Measurements from ENCODE around the gene HMCN1. TPM values are rescaled to one million over a fixed set of nuclear protein-coding genes. Genes with fewer than 3 reads are reported as not detected.

Gene HMCN1
- total and polyA plus RNA-seq, 2 donors (not counting 1 experiment from before 2014, with no cell fraction given), result 6.8 to 21.0 TPM

DNA sequence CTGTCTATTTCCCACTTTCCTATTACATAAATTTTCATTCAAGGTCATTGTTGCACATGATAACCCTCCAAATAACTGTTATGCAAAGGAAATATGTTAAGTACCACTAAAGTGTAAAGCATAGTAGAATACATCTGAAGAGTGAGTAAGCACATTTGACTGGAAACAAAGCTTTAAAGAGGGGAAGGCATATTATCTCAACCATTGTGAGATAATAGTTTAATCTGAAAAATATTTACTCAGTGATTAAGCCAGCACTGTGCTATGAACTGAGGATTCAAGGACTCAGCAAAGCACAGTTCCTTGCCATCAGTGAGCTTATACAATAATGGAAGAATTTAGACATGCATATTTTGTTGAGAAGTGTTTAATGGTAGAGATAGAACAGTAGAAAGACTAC is 127.4 kb downstream of the HMCN1 start:
- TF ChIP-seq EZH2 (IDR thresholded peaks at IDR 0.05; ENCODE audit: low read length, missing control alignments), result no peak
- TF ChIP-seq, protein P1, sequence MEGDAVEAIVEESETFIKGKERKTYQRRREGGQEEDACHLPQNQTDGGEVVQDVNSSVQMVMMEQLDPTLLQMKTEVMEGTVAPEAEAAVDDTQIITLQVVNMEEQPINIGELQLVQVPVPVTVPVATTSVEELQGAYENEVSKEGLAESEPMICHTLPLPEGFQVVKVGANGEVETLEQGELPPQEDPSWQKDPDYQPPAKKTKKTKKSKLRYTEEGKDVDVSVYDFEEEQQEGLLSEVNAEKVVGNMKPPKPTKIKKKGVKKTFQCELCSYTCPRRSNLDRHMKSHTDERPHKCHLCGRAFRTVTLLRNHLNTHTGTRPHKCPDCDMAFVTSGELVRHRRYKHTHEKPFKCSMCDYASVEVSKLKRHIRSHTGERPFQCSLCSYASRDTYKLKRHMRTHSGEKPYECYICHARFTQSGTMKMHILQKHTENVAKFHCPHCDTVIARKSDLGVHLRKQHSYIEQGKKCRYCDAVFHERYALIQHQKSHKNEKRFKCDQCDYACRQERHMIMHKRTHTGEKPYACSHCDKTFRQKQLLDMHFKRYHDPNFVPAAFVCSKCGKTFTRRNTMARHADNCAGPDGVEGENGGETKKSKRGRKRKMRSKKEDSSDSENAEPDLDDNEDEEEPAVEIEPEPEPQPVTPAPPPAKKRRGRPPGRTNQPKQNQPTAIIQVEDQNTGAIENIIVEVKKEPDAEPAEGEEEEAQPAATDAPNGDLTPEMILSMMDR (conservative IDR thresholded peaks at IDR 0.05 in 1 of 2, IDR thresholded peaks at IDR 0.05 in 1 of 2; ENCODE audit: low read depth in 1 of 2, low read length in 2 of 2), result no peak
- no peak overlapping the region for H3K27ac ChIP-seq (ENCODE audit: insufficient read depth, low read length)
- DNase-seq (ENCODE audit: low read depth in 2 of 2), result peak in 1 of 2 donors; percentile 85

DNA sequence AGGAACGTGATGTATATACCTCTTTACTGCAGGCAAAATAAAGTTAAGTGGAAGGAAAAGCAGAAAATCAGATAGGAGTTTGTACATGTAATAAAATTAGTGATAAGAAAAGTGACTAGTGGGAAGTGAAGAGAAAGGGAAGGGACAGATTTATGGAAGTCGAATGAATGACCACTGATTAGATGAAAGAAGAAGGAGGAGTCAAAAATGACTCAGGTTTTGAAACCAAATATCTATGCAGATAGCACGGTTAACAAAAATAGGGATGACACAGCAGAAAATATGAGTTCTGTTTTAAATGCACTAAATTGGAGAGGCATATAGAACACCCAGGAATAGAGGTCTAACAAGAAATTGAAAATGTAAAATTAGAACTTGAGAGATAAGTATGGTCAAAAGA is 128.0 kb downstream of the HMCN1 start:
- TF ChIP-seq EZH2 (IDR thresholded peaks at IDR 0.05; ENCODE audit: low read length, missing control alignments), result no peak
- TF ChIP-seq, protein P1 (conservative IDR thresholded peaks at IDR 0.05 in 1 of 2, IDR thresholded peaks at IDR 0.05 in 1 of 2; ENCODE audit: low read depth in 1 of 2, low read length in 2 of 2), result no peak
- H3K4me1 ChIP-seq (ENCODE audit: control insufficient read depth, extremely low read depth, insufficient read depth, low read length), result no peaks in the 10 kb centered on the region
- H3K27ac ChIP-seq (ENCODE audit: insufficient read depth, low read length), result no peak overlapping the region
- peak; percentile 27 to 61 for DNase-seq (ENCODE audit: low read depth in 2 of 2)
- H3K4me2 ChIP-seq (ENCODE audit: extremely low read depth, insufficient read depth, low read length), result no peak overlapping the region
- no peak overlapping the region for H3K9ac ChIP-seq (ENCODE audit: insufficient read depth, low read length)
- H3K27me3 ChIP-seq (ENCODE audit: control insufficient read depth, insufficient read depth, low read length), result no peaks in the 10 kb centered on the region
- H3K79me2 ChIP-seq (ENCODE audit: control insufficient read depth, insufficient read depth, low read length), result no peaks in the 10 kb centered on the region
- no peaks in the 10 kb centered on the region for H4K20me1 ChIP-seq (ENCODE audit: control insufficient read depth, extremely low read depth, insufficient read depth, low read length)
- no peak overlapping the region for H3K4me3 ChIP-seq (replicated peaks in 1 of 4; ENCODE audit: control extremely low read depth in 1 of 4, insufficient read depth in 1 of 4, low read depth in 3 of 4, low read length in 4 of 4)
- no peaks in the 10 kb centered on the region for H3K9me3 ChIP-seq (ENCODE audit: control insufficient read depth, insufficient read depth, low read depth, low read length)
- H2AFZ ChIP-seq (ENCODE audit: low read length), result no peak overlapping the region
- H3K36me3 ChIP-seq (ENCODE audit: control insufficient read depth, insufficient read depth, low read length), result no peaks in the 10 kb centered on the region

More for the DNA sequence above, 127.4 kb downstream of the HMCN1 start:
- no peaks in the 10 kb centered on the region for H4K20me1 ChIP-seq (ENCODE audit: control insufficient read depth, extremely low read depth, insufficient read depth, low read length)
- H2AFZ ChIP-seq (ENCODE audit: low read length), result no peak overlapping the region
- H3K27me3 ChIP-seq (ENCODE audit: control insufficient read depth, insufficient read depth, low read length), result no peaks in the 10 kb centered on the region
- no peak overlapping the region for H3K4me3 ChIP-seq (replicated peaks in 1 of 4; ENCODE audit: control extremely low read depth in 1 of 4, insufficient read depth in 1 of 4, low read depth in 3 of 4, low read length in 4 of 4)
- H3K36me3 ChIP-seq (ENCODE audit: control insufficient read depth, insufficient read depth, low read length), result no peaks in the 10 kb centered on the region
- H3K9me3 ChIP-seq (ENCODE audit: control insufficient read depth, insufficient read depth, low read depth, low read length), result no peaks in the 10 kb centered on the region
- H3K79me2 ChIP-seq (ENCODE audit: control insufficient read depth, insufficient read depth, low read length), result no peaks in the 10 kb centered on the region
- no peak overlapping the region for H3K4me2 ChIP-seq (ENCODE audit: extremely low read depth, insufficient read depth, low read length)
- no peaks in the 10 kb centered on the region for H3K4me1 ChIP-seq (ENCODE audit: control insufficient read depth, extremely low read depth, insufficient read depth, low read length)
- H3K9ac ChIP-seq (ENCODE audit: insufficient read depth, low read length), result no peak overlapping the region

DNA sequence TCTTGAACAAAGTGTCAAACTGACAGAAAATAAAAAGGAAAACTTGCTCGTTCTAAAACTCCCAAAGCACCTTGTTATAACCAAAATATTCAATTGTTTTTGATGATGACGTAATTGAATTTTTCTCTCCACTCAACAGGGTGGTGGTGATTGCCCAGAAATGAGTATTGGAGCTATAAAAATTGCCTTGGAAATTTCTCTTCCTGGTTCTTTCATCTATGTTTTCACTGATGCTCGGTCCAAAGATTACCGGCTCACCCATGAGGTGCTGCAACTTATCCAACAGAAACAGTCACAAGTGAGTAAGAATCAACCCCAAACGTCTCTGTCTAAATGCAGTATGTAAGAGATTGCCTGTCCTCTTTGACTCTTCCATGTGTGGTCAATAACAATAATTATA is 130.1 kb downstream of the HMCN1 start:
- Histone ChIP-seq H3K4me2 (ENCODE audit: extremely low read depth, insufficient read depth, low read length) (no peak overlapping the region), H3K4me1 (ENCODE audit: control insufficient read depth, extremely low read depth, insufficient read depth, low read length) (no peaks in the 10 kb centered on the region), H3K9me3 (ENCODE audit: control insufficient read depth, insufficient read depth, low read depth, low read length) (no peaks in the 10 kb centered on the region), H3K27me3 (ENCODE audit: control insufficient read depth, insufficient read depth, low read length) (no peaks in the 10 kb centered on the region), H4K20me1 (ENCODE audit: control insufficient read depth, extremely low read depth, insufficient read depth, low read length) (no peaks in the 10 kb centered on the region), H3K27ac (ENCODE audit: insufficient read depth, low read length) (no peak overlapping the region), H3K36me3 (ENCODE audit: control insufficient read depth, insufficient read depth, low read length) (no peaks in the 10 kb centered on the region), H3K4me3 (replicated peaks in 1 of 4; ENCODE audit: control extremely low read depth in 1 of 4, insufficient read depth in 1 of 4, low read depth in 3 of 4, low read length in 4 of 4) (no peak overlapping the region), H3K79me2 (ENCODE audit: control insufficient read depth, insufficient read depth, low read length) (no peaks in the 10 kb centered on the region), H2AFZ (ENCODE audit: low read length) (no peak overlapping the region), H3K9ac (ENCODE audit: insufficient read depth, low read length) (no peak overlapping the region)
- DNase-seq (ENCODE audit: low read depth in 2 of 2), result peak in 1 of 2 donors; percentile 49
- TF ChIP-seq EZH2 (IDR thresholded peaks at IDR 0.05; ENCODE audit: low read length, missing control alignments), result no peak
- TF ChIP-seq, protein P1 (conservative IDR thresholded peaks at IDR 0.05 in 1 of 2, IDR thresholded peaks at IDR 0.05 in 1 of 2; ENCODE audit: low read depth in 1 of 2, low read length in 2 of 2), result no peak
